H1 (cell line): ENCODE results near the gene DCDC2C. TPM values are rescaled to one million over a fixed set of nuclear protein-coding genes. Genes with fewer than 3 reads are reported as not detected.

Experiments
- CTCF ChIA-PET: fragments of 300-600 bp; sonication (Branson Sonifier 250); formaldehyde crosslinking; loops from one replicate; lab custom pipeline; 2021; ENCODE audit not compliant: partially characterized antibody; lab: Charles Lee
- POLR2A ChIA-PET: fragments of 300-600 bp; sonication (Branson Sonifier 250); formaldehyde crosslinking; loops from one replicate; lab custom pipeline; 2021; ENCODE audit warnings: inconsistent platforms; ENCODE audit not compliant: partially characterized antibody; lab: Charles Lee
- DNase-seq, 2 experiments: peaks; one replicate each; pipeline versions ENCODE4 v3.0.0 to v3.0.0-alpha.2; 2010 to 2022; ENCODE audit warnings: low spot score in 2 of 2, low read depth in 1 of 2, mixed read lengths in 1 of 2
- FAIRE-seq: peaks from 2 replicates; lab custom pipeline; 2011; peaks lifted over from hg19 to GRCh38; lab: Jason Lieb, UNC
- H2AFZ ChIP-seq: 2 replicates; pipeline ENCODE4 v1.8.1; 2012; ENCODE audit warnings: low read length, inconsistent platforms
- H2AK5ac ChIP-seq: 2 replicates; pipeline ENCODE4 v1.6.1; 2013; ENCODE audit warnings: low read depth, low read length
- H2BK120ac ChIP-seq: replicated peaks from 2 replicates; pipeline ENCODE3; 2013; ENCODE audit warnings: low read depth, low read length, inconsistent platforms
- H2BK12ac ChIP-seq: 2 replicates; pipeline ENCODE4 v1.6.1; 2013; ENCODE audit warnings: low read depth, low read length
- H2BK15ac ChIP-seq: 2 replicates; pipeline ENCODE4 v1.6.1; 2013; ENCODE audit warnings: low read length
- H2BK20ac ChIP-seq: 2 replicates; pipeline ENCODE4 v1.6.1; 2013; ENCODE audit warnings: low read length
- H2BK5ac ChIP-seq: 2 replicates; pipeline ENCODE4 v1.6.1; 2013; ENCODE audit warnings: low read depth, low read length
- H3K14ac ChIP-seq: 2 replicates; pipeline ENCODE4 v1.6.1; 2013; ENCODE audit warnings: inconsistent platforms; ENCODE audit not compliant: insufficient read length
- H3K18ac ChIP-seq: 2 replicates; pipeline ENCODE4 v1.6.1; 2013; ENCODE audit warnings: low read length; ENCODE audit errors: extremely low read depth
- H3K23ac ChIP-seq: 2 replicates; pipeline ENCODE4 v1.6.1; 2013; ENCODE audit warnings: inconsistent platforms; ENCODE audit not compliant: insufficient read length
- H3K23me2 ChIP-seq: 2 replicates; pipeline ENCODE4 v1.6.1; 2013; ENCODE audit warnings: low read depth, low read length
- H3K27ac ChIP-seq: 2 replicates; pipeline ENCODE4 v1.6.1; 2011; ENCODE audit warnings: low read depth, low read length, inconsistent platforms
- H3K27me3 ChIP-seq, 4 experiments: replicated peaks in 1 of 4; 1 replicate in 1 of 4; 2 replicates in 3 of 4; pipeline versions ENCODE4 v1.6.1 to v1.8.1; 2011 to 2013; ENCODE audit warnings: low read length in 3 of 4, mild to moderate bottlenecking in 3 of 4, inconsistent platforms in 2 of 4, mixed read lengths in 2 of 4, moderate library complexity in 1 of 4; ENCODE audit not compliant: control insufficient read depth in 3 of 4, insufficient read depth in 3 of 4; ENCODE audit errors: extremely low read depth in 1 of 4
- H3K36me3 ChIP-seq, 4 experiments: 2 replicates each; pipeline versions ENCODE4 v1.6.1 to v1.8.1; 2011 to 2013; ENCODE audit warnings: mild to moderate bottlenecking in 4 of 4, low read length in 3 of 4, moderate library complexity in 2 of 4, control low read depth in 1 of 4, inconsistent platforms in 1 of 4; ENCODE audit not compliant: insufficient read depth in 4 of 4, control insufficient read depth in 2 of 4
- H3K4ac ChIP-seq: replicated peaks from 2 replicates; pipeline ENCODE3; 2013; ENCODE audit warnings: low read length, low read depth, mixed read lengths, inconsistent platforms; ENCODE audit not compliant: insufficient read length
- H3K4me1 ChIP-seq, 4 experiments: replicated peaks in 1 of 4; 1 replicate in 1 of 4; 2 replicates in 3 of 4; pipeline versions ENCODE4 v1.6.1 to v1.8.1; 2011 to 2013; ENCODE audit warnings: low read length in 3 of 4, inconsistent platforms in 2 of 4, mixed read lengths in 1 of 4; ENCODE audit not compliant: insufficient read depth in 4 of 4, control insufficient read depth in 3 of 4
- H3K4me2 ChIP-seq, 2 experiments: 2 replicates each; pipeline versions ENCODE4 v1.6.1 to v1.8.1; 2011 to 2013; ENCODE audit warnings: low read depth in 2 of 2, low read length in 2 of 2, control low read depth in 1 of 2, inconsistent platforms in 1 of 2, mild to moderate bottlenecking in 1 of 2; ENCODE audit not compliant: insufficient read depth in 1 of 2
- H3K4me3 ChIP-seq, 4 experiments: fragments of 200-600, 300-600 bp in 1 of 4; sonication (generic), shearing (Covaris generic), sonication (Bioruptor Twin) in 1 of 4; 2 replicates each; pipeline versions ENCODE4 v1.5.1 to v1.8.1; 2011 to 2016; ENCODE audit warnings: low read length in 4 of 4, low read depth in 3 of 4, control low read depth in 2 of 4, inconsistent platforms in 2 of 4, mild to moderate bottlenecking in 2 of 4, mixed read lengths in 1 of 4, moderate library complexity in 1 of 4; ENCODE audit not compliant: insufficient read depth in 2 of 4; ENCODE audit errors: extremely low read depth in 1 of 4
- H3K56ac ChIP-seq: replicated peaks from 2 replicates; pipeline ENCODE3; 2013; ENCODE audit warnings: low read depth, mild to moderate bottlenecking, mixed read lengths, low read length, inconsistent platforms; ENCODE audit not compliant: insufficient read length
- H3K79me1 ChIP-seq: 2 replicates; pipeline ENCODE4 v1.6.1; 2013; ENCODE audit warnings: low read depth, low read length, control low read depth
- H3K79me2 ChIP-seq, 2 experiments: 2 replicates each; pipeline versions ENCODE4 v1.6.1 to v1.8.1; 2012 to 2013; ENCODE audit warnings: low read length in 2 of 2, mild to moderate bottlenecking in 2 of 2, inconsistent platforms in 1 of 2; ENCODE audit not compliant: insufficient read depth in 2 of 2, control insufficient read depth in 1 of 2
- H3K9ac ChIP-seq, 4 experiments: replicated peaks in 1 of 4; 1 replicate in 1 of 4; 2 replicates in 3 of 4; pipeline versions ENCODE4 v1.6.1 to v1.8.1; 2011 to 2013; ENCODE audit warnings: low read depth in 3 of 4, low read length in 3 of 4, control low read depth in 2 of 4, mild to moderate bottlenecking in 2 of 4, moderate library complexity in 2 of 4, inconsistent platforms in 1 of 4; ENCODE audit errors: extremely low read depth in 1 of 4
- H3K9me3 ChIP-seq, 2 experiments: 2 replicates each; pipeline versions ENCODE4 v1.6.1 to v1.8.1; 2012 to 2013; ENCODE audit warnings: mild to moderate bottlenecking in 2 of 2, moderate library complexity in 2 of 2, control low read depth in 1 of 2, inconsistent platforms in 1 of 2, low read depth in 1 of 2, low read length in 1 of 2, mixed read lengths in 1 of 2; ENCODE audit not compliant: insufficient read depth in 2 of 2
- H4K20me1 ChIP-seq, 2 experiments: replicated peaks in 1 of 2; 2 replicates each; pipeline versions ENCODE3 to v1.8.1; 2011 to 2013; ENCODE audit warnings: inconsistent platforms in 2 of 2, low read length in 2 of 2, mild to moderate bottlenecking in 1 of 2; ENCODE audit not compliant: insufficient read depth in 2 of 2, control insufficient read depth in 1 of 2
- H4K5ac ChIP-seq: 2 replicates; pipeline ENCODE4 v1.6.1; 2013; ENCODE audit warnings: low read length, low read depth, mixed read lengths, inconsistent platforms; ENCODE audit not compliant: insufficient read length
- H4K8ac ChIP-seq: 2 replicates; pipeline ENCODE4 v1.8.0; 2013; ENCODE audit warnings: mild to moderate bottlenecking, moderate library complexity, low read length, inconsistent platforms; ENCODE audit not compliant: insufficient read depth; ENCODE audit errors: extremely low read depth
- H4K91ac ChIP-seq: replicated peaks from 2 replicates; pipeline ENCODE3; 2013; ENCODE audit warnings: low read length, mixed read lengths, inconsistent platforms; ENCODE audit not compliant: insufficient read length
- CTBP2 ChIP-seq: IDR thresholded peaks from 2 replicates; pipeline ENCODE4 v1.7.0; 2011; ENCODE audit warnings: borderline replicate concordance, mild to moderate bottlenecking, moderate library complexity, mixed read lengths, low read length; ENCODE audit not compliant: insufficient read depth, insufficient read length
- CTCF ChIP-seq, 3 experiments: IDR thresholded peaks; 1 replicate in 2 of 3; 2 replicates in 1 of 3; pipeline versions ENCODE4 v1.5.1 to v1.6.1; 2011; ENCODE audit warnings: low read length in 3 of 3, mild to moderate bottlenecking in 3 of 3, inconsistent platforms in 2 of 3, low read depth in 1 of 3, moderate library complexity in 1 of 3; ENCODE audit not compliant: insufficient read depth in 1 of 3; ENCODE audit errors: control extremely low read depth in 1 of 3
- GABPA ChIP-seq: IDR thresholded peaks from 2 replicates; pipeline ENCODE4 v1.6.1; 2011; ENCODE audit warnings: mild to moderate bottlenecking, low read length, moderate library complexity, borderline replicate concordance; ENCODE audit not compliant: insufficient read depth
- KDM1A ChIP-seq: fragments of 200-600, 300-600 bp; sonication (generic); IDR thresholded peaks from 2 replicates; pipeline ENCODE4 v1.7.1; 2016; ENCODE audit warnings: mild to moderate bottlenecking, low read length, borderline replicate concordance
- NANOG ChIP-seq: IDR thresholded peaks from 2 replicates; pipeline ENCODE4 v1.6.1; 2011; ENCODE audit warnings: low read length, low read depth, mild to moderate bottlenecking, inconsistent platforms; ENCODE audit not compliant: insufficient read depth, poor library complexity, severe bottlenecking
- POLR2AphosphoS5 ChIP-seq: IDR thresholded peaks from 2 replicates; pipeline ENCODE4 v1.6.1; 2011; ENCODE audit warnings: low read depth, low read length
- RBBP5 ChIP-seq: IDR thresholded peaks from 2 replicates; pipeline ENCODE4 v1.7.1; 2012; ENCODE audit warnings: low read depth, mild to moderate bottlenecking, inconsistent platforms, low read length, moderate library complexity, borderline replicate concordance
- WGBS, 2 experiments: shearing (Covaris generic) in 1 of 2; methylation state at CpG; one replicate each; pipeline versions ENCODE4 v1.1.6 to v1.1.7; 2013 to 2015; ENCODE audit warnings: low lambda C conversion rate in 2 of 2, mixed read lengths in 2 of 2, inconsistent platforms in 1 of 2, low coverage in 1 of 2, missing lambda C conversion rate in 1 of 2; ENCODE audit not compliant: insufficient replicate concordance in 2 of 2, insufficient coverage in 1 of 2, insufficient read length in 1 of 2; ENCODE audit errors: extremely low coverage in 1 of 2, missing lambda C conversion rate in 1 of 2; 5-methylcytosine and 5-hydroxymethylcytosine counted together
- polyA plus RNA-seq, 7 experiments: library from polyadenylated mRNA; depleted of rRNA in 3 of 7; stranded (reverse) in 5 of 7; unstranded in 2 of 7; fragments of >200 nt in 5 of 7; fragments of 200-250 nt in 2 of 7; gene quantifications; 1 replicate in 5 of 7; 2 replicates in 1 of 7; 4 replicates in 1 of 7; pipeline versions ENCODE4 v1.2.1 to v1.2.3, GENCODE V29; 2011 to 2013; ENCODE audit warnings: missing spikeins in 2 of 7, mixed read lengths in 2 of 7
- total RNA-seq: library from RNA; stranded (reverse); fragmentation: NEBNext Ultra II Directional; extraction: Animal tissue kit (Norgen Biotek cat#: 25700); gene quantifications from 2 replicates; pipeline ENCODE4 v1.2.1, GENCODE V29; 2021
- TF ChIP-seq, protein P1 (sequence below): IDR thresholded peaks from 2 replicates; pipeline ENCODE4 v1.6.1; 2012; ENCODE audit warnings: inconsistent platforms

Gene DCDC2C
- total and polyA plus RNA-seq, 2 of the 8 experiments (the other 6 are each of a cell fraction or from before 2014, with no cell fraction given) = 0.50 TPM; not detected in 1

- Histone ChIP-seq H3K18ac (no peak overlapping the region), H3K23me2 (no peaks in the 10 kb centered on the region), H2BK5ac (no peak overlapping the region), H2BK120ac (no peak overlapping the region), H3K4me3 (no peak overlapping the region), H2AK5ac (no peak overlapping the region), H3K4me1 (no peaks in the 10 kb centered on the region), H2BK12ac (no peak overlapping the region), H4K5ac (no peak overlapping the region), H3K56ac (no peak overlapping the region), H3K27ac (no peak overlapping the region), H3K4me2 (no peak overlapping the region), H2BK20ac (no peak overlapping the region), H3K14ac (no peak overlapping the region), H3K9ac (no peak overlapping the region), H3K79me2 (no peaks in the 10 kb centered on the region), H4K91ac (no peak overlapping the region), H3K27me3 (no peaks in the 10 kb centered on the region), H3K23ac (no peak overlapping the region), H4K20me1 (no peaks in the 10 kb centered on the region), H2AFZ (no peak overlapping the region), H3K9me3 (no peaks in the 10 kb centered on the region), H3K79me1 (no peaks in the 10 kb centered on the region), H2BK15ac (no peak overlapping the region), H3K36me3 (no peaks in the 10 kb centered on the region), H3K4ac (no peak overlapping the region), H4K8ac (no peak overlapping the region)
- ChIA-PET POLR2A (no interaction called here), CTCF (interaction anchor here (0.6 to 4.8 kb wide), 28 partner anchors 9 to 1702 kb away, joined by 3 to 31 read pairs (median 4); no protein-coding TSS in a partner anchor)
- FAIRE-seq (peak; percentile 62), DNase-seq (no peak)
- WGBS, 2 experiments = 76% methylated on average over 6 of the region's 6 CpGs; no CpG with 5 or more reads in 1 of the 2 experiments
- TF ChIP-seq, protein P1, sequence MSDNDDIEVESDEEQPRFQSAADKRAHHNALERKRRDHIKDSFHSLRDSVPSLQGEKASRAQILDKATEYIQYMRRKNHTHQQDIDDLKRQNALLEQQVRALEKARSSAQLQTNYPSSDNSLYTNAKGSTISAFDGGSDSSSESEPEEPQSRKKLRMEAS = no peak
- no peak for TF ChIP-seq RBBP5
- no peak for TF ChIP-seq POLR2AphosphoS5
- peak; percentile 32 to 69 (median 58) for TF ChIP-seq CTCF (IDR thresholded peaks at IDR 0.05; ENCODE audit: control extremely low read depth in 1 of 3, insufficient read depth in 1 of 3, low read depth in 1 of 3, low read length in 3 of 3)
- TF ChIP-seq CTBP2 = no peak
- no peak for TF ChIP-seq GABPA
- TF ChIP-seq NANOG = no peak
- no peak for TF ChIP-seq KDM1A
These were observed 124.5 kb downstream of the DCDC2C start for GRCh38 chr2:3827673-3828575.
